IMR-90 (cell line): ENCODE data around the gene LPAR2.

Source experiments
- CTCF ChIP-seq: conservative IDR thresholded peaks from 2 replicates; pipeline ENCODE4 v1.5.1; 2012; ENCODE audit warnings: mild to moderate bottlenecking, low read depth, low read length, improper control_type of control experiment
- MAZ ChIP-seq: IDR thresholded peaks from 2 replicates; pipeline ENCODE4 v1.6.1; 2012; ENCODE audit warnings: low read depth, mild to moderate bottlenecking, low read length, improper control_type of control experiment, moderate library complexity, borderline replicate concordance
- MXI1 ChIP-seq: IDR thresholded peaks from 2 replicates; pipeline ENCODE4 v1.6.1; 2012; ENCODE audit warnings: low read depth, mild to moderate bottlenecking, low read length, moderate library complexity, borderline replicate concordance
- POLR2A ChIP-seq: IDR thresholded peaks from 2 replicates; pipeline ENCODE4 v1.6.1; 2012; ENCODE audit warnings: mild to moderate bottlenecking, low read depth, low read length

GRCh38 chr19:19635313-19635702, 7.3 kb upstream of the LPAR2 start:
- TF ChIP-seq MAZ: no peak
- no peak for TF ChIP-seq POLR2A
- TF ChIP-seq MXI1: no peak
- TF ChIP-seq CTCF: no peak
